Activated T-cell treated with anti-CD3 and anti-CD28 coated beads for 24 hours (primary cell): ENCODE data around the gene ELAPOR2.
"Not testable (repeated sequence)": the region's sequence is repeated elsewhere in the genome, so short reads cannot be mapped to it uniquely, and the experiment has no call there.

ENCODE experiments used
- DNase-seq: peaks from one replicate; pipeline ENCODE4 v3.0.0-alpha.2; 2020; ENCODE audit warnings: low read depth

The ELAPOR2 gene

GRCh38 chr7:87046456-87046855 is 13.0 kb downstream of the ELAPOR2 start:
- no peak for DNase-seq

- DNase-seq, result not testable (repeated sequence)
Observed at GRCh38 chr7:87044713-87045112, 14.7 kb downstream of the ELAPOR2 start.

DNA sequence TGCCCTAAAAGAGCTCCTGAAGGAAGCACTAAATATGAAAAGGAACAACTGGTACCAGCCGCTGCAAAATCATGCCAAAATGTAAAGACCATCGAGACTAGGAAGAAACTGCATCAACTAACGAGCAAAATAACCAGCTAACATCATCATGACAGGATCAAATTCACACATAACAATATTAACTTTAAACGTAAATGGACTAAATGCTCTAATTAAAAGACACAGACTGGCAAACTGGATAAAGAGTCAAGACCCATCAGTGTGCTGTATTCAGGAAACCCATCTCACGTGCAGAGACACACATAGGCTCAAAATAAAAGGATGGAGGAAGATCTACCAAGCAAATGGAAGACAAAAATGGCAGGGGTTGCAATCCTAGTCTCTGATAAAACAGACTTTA is 17.9 kb downstream of the ELAPOR2 start:
- not testable (repeated sequence) for DNase-seq

DNA sequence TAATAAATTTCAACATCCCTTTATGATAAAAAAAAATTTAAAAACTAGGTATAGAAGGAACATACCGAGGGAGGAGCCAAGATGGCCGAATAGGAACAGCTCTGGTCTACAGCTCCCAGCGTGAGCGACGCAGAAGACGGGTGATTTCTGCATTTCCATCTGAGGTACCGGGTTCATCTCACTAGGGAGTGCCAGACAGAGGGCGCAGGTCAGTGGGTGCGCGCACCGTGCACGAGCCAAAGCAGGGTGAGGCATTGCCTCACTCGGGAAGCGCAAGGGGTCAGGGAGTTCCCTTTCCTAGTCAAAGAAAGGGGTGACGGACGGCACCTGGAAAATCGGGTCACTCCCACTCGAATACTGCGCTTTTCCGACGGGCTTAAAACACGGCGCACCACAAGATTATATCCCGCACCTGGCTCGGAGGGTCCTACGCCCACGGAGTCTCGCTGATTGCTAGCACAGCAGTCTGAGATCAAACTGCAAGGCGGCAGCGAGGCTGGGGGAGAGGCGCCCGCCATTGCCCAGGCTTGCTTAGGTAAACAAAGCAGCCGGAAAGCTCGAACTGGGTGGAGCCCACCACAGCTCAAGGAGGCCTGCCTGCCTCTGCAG is 19.7 kb downstream of the ELAPOR2 start:
- DNase-seq, result not testable (repeated sequence)

DNA sequence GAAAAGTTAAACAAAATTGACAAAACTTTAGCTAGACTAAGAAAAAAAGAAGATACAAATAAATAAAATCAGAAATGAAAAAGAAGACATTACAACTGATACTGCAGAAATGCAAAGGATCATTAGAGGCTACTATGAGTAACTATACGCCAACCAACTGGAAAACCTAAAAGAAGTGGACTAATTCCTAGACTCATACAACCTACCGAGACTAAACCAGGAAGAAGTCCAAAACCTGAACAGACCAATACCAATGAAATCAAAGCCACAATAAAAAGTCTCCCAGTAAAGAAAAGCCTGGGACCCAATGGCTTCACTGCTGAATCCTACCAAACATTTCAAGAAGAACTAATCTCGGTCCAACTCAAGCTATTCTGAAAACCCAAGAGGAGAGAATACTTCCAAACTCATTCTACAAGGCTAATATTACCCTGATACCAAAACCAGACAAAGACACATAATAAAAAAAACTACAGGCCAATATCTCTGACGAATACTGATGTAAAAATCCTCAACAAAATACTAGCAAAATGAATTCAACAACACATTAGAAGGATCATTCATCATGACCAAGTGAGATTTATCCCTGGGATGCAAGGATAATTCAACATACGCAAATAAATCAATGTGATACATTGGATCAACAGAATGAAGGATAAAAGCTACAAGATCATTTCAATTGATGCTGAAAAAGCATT is 20.3 kb downstream of the ELAPOR2 start:
- no peak for DNase-seq

GRCh38 chr7:87036985-87037384 is 22.5 kb downstream of the ELAPOR2 start:
- no peak for DNase-seq

GRCh38 chr7:87032604-87033339 is 26.7 kb downstream of the ELAPOR2 start:
- DNase-seq, result no peak

- no peak for DNase-seq
Observed at GRCh38 chr7:87029078-87029477, 30.4 kb downstream of the ELAPOR2 start.

DNA sequence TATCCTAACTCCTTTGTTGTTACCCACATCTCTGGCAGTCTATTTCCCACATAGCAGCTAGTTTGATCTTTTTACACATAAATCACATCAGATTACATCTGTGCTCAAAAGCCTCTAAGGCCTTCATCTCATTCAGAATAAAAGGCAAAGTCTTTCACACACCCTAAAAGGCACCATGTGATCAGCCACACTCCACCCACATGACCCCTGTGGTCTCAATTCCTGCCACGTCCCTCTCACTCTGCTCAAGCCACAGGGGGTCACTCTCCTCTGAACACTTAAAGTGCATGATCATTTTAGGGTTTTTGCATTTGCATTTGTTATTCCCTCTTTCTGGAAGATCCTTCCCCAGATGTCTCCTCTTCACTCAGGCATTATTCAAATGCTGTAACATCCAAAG is 30.8 kb downstream of the ELAPOR2 start:
- no peak for DNase-seq

GRCh38 chr7:87027900-87028299 is 31.6 kb downstream of the ELAPOR2 start:
- no peak for DNase-seq

- DNase-seq, result no peak
Observed at GRCh38 chr7:87021285-87021684, 38.2 kb downstream of the ELAPOR2 start.

DNA sequence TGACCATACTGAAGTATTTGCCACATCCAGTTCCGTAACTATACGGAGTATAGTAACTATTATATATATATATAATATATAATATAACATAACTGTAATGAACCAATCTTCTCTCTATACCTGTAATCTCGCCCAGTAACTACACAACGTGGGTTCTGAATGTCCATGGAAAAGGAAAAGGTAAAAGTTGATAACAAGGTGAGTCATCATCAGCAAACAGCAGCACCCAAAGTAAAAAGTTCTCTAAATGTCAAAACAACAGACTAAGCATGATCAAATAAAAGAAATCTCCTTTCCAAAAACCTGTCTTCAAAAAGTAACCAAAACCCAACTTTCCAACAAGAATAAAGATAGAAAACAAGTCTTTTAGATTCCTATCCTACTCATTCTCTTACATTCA is 42.8 kb downstream of the ELAPOR2 start:
- no peak for DNase-seq

DNA sequence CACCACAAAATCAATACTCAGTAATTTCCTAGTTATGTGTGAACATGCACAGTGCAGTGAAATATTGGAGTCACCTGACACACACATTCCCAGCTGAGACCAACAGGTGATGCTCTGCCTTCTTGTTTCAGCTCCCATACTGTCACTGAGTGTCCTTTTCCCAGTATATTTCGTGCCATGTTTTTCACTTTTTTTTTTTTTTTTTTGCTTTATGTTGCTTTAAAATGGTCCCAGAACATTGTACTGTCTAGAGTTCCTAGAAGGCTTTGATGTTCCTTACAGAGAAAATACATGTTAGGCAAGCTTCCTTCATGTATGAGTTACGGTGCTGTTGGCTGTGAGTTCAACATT is 45.6 kb downstream of the ELAPOR2 start:
- DNase-seq, result no peak

- no peak for DNase-seq
Observed at GRCh38 chr7:87013136-87013839, 46.2 kb downstream of the ELAPOR2 start.
